Activated naive CD4-positive, alpha-beta T cell treated with Interleukin-2 at 50 U/mL for 16 hours (primary cell): ENCODE data around the gene HOXC9.
"Not testable (repeated sequence)": the region's sequence is repeated elsewhere in the genome, so short reads cannot be mapped to it uniquely, and the experiment has no call there.

ENCODE experiments used
- DNase-seq: peaks from one replicate; pipeline ENCODE4 v3.0.0-alpha.2; 2020

Gene HOXC9

DNA sequence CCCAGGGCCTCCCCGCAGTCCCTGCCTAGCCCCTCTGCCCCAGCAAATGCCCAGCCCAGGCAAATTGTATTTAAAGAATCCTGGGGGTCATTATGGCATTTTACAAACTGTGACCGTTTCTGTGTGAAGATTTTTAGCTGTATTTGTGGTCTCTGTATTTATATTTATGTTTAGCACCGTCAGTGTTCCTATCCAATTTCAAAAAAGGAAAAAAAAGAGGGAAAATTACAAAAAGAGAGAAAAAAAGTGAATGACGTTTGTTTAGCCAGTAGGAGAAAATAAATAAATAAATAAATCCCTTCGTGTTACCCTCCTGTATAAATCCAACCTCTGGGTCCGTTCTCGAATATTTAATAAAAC, 30.5 kb downstream of the HOXC9 start:
- DNase-seq, result no peak

DNA sequence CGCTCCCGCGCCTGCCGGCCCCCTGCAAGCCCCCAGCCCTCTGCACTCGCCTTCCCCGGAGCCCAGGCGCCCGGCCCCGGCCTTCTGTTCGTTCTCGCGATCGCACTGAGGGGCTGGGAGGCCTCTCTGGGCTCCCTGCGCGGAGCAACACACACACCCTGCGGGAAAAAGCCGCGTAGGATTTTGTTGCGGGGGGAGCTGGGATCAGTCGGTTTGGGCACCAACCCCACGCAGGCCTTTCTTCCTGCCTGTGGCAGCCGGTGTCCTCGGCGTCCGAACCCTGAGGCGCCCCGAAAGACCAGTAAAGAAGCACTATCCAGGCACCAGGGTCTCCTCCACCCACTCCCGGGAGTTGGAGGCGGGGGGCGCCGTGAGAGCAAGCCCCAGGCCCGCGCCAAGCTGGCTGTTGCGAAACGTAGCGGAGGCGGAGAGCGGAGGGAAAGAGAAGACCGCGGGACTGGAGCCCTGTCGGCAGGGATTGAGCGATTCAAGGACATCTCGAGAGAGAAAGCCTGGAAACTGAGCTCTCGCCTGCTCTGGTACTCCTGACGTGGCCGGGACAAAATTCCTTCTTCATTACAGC, 31.0 kb downstream of the HOXC9 start:
- no peak for DNase-seq

DNA sequence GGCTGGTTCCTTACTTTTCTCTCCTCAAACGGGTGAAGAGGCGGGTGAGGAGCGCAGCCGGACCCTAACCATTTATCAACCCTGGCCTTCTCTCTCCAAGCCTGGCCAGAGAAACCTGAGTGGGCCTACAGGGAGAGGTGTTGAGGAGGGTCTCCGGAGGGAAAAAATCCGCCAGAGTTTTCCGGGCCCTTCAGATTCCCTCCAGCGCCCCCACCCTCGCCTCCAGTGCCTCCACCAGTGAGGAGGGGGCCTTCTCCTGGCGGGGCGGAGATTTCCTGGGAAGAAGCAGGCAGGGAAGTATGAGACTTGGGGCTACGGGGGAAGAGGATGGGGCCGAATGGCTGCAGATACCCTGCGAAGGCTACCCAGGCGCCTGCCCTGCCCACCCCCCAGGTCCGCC, 31.5 kb downstream of the HOXC9 start:
- no peak for DNase-seq

DNA sequence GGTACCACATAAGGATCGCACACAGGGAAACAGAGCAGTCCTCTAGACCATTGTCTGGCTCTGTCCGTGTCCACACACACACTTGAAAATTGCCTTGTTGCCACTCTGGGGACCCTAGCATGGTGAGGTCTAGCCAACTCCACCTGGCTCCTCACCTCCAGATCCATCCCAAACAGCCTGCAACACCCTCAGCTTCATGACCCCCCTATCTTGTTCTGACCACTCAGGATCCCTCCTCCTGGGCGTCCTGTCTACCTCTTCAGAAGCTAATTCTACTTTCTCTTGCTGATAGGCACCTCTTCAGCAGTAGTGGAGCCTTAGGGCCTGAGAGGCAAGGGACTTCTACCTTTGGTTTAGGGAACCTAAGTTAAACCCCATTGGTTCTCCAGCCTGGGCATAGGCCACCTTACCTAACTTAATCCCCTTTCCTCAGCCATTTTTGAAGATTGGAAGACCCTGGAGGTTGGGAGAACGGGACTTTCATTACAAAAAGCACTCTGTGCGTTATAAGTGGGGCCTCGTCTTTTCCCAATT, 32.2 kb downstream of the HOXC9 start:
- no peak for DNase-seq

DNA sequence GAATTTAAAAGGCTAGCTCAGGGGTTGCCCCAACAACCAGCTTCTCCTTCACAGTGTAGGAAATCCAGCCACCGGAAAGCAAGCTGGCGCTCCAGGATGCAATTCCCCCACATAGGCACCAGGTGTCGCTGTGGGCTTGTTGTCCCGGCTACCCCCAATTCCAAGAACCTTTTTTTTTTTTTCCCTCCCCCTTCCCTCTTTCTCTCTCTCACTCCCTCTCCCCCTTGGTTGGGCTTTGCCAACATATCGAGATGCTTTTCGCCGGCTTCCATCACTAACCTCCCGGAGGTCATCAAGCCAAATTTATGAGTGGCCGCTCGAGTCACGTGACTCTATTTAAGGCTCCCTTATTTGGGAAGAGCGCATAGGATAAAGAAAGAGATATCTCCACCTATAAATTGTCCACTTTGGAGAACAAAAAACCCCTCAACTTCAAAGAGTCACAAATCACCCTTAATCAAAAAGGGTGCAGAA, 32.7 kb downstream of the HOXC9 start, which contains the start of gene HOXC5:
Gene HOXC5, plus strand, starts transcription at position 424 of the 474 bp plus-strand sequence. CDS start 73 bp downstream, outside the sequence.
- peak; percentile 51 for DNase-seq

DNA sequence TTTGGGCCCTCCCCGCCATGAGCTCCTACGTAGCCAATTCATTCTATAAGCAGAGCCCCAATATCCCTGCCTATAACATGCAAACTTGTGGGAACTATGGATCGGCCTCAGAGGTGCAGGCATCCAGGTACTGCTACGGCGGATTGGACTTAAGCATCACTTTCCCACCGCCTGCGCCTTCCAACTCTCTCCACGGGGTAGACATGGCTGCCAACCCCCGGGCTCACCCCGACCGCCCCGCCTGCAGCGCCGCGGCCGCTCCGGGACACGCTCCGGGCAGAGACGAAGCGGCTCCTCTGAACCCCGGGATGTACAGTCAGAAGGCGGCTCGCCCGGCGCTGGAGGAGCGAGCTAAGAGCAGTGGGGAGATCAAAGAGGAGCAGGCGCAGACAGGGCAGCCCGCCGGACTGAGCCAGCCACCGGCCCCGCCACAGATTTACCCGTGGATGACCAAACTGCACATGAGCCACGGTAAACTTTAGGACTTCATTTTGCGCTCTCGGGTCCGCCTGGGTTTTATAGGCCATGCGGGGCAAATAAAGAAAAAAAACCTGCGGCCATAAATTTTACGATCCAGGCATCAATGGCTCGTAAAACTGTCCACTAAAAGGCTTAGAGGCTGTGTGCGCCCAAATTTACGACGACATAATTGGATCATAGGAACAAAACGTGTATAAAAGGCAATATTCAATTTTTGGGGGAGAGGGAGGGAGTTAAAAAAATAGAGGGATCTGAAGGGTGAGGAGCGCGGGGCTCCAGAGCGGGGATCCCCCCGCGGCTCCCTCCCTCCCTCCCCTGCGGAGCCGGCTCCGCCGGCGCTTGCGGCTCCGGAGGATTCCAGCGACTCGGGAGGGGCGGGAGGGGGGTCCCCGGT, 33.4 kb downstream of the HOXC9 start:
- DNase-seq, result no peak

DNA sequence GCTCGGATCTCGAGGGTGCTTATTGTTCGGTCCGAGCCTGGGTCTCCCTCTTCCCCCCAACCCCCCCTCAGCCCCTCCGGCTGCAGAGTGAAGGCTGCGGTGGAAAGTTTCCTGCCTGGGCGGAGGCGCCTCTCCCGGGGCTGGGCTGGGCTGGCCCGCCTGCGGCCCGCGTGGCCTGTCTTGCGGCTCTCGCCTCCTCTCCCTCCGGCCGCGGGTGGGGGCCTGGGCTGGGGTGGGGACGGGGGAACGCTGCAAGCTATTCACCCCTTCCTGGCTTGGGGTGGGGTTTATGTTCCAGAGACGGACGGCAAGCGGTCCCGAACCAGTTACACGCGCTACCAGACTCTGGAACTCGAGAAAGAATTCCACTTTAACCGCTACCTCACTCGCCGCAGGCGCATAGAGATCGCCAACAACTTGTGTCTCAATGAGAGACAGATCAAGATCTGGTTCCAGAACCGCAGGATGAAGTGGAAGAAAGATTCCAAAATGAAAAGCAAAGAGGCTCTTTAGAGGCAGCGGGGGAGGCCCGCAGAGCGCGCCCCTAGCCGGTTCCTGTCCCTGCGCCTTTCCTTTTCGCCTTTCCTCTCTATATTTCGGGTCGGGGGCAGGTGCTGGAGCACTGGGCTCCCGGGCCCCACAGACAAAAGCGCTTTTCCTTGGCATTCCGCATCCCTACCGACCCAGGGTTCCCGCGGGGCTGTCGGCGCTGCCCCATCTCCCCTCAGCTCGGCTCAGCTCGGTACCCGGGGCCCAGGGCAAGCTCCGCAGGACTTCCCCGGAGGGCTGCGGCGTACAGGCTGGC, 34.2 kb downstream of the HOXC9 start:
- no peak for DNase-seq

DNA sequence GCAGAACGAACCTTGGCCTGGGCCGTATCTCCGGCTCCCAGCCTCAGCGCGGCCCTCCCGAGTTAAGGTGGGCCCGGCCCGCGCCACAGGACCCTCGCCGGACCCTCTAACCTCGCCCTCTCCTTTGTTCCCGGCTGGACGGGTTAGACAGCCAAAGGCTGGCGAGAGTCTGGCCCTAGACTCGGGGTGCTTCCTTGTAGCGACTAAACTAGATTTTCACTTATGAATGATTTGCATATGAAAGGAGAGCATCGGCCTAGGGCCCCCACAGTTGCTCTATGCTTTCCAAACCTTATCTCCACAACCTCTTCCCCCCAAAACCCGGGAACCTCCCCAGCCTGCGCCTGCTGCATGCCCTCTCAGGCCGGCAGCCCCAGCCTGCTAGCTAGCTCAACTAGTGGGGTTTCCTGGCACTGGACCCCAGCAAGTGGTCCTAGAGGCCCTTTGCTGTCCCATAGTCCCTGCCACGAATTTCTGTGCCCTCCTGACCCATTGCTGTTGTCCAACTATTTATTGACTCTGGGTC, 34.9 kb downstream of the HOXC9 start:
- DNase-seq, result no peak

DNA sequence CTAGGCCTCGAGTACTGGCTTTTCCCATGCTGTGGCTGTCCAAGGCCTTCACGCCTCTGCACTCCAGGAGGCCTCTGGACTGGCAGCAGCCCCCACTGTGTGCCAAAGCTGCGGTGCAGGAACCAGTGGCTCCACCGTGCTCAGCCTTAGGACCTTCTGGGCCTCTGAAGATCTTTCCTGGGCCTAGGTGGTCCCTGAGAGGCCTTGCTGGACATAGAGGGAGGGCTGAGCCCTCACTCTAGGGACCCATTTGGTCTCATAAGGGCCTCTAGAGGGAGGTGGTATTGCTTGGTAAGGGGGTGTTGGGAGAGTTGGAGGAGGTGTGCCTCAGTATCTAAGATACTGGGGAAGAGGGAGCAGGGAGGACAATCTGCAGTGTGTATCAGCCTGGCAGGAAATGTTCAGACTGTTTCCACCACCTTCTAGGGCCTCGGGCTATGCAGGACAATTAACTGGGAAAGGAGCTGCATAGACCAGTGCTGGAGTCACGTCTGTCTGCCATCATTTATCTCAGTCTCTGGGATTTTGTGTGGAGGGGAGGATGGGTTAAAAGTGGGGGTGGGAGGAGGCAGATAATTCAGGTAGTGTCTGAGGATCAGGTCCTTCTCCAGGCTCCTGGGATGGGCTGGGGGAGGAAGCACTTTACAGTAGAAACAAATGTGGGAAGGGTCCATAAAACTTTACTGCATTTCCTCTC, 35.8 kb downstream of the HOXC9 start:
- DNase-seq, result no peak

DNA sequence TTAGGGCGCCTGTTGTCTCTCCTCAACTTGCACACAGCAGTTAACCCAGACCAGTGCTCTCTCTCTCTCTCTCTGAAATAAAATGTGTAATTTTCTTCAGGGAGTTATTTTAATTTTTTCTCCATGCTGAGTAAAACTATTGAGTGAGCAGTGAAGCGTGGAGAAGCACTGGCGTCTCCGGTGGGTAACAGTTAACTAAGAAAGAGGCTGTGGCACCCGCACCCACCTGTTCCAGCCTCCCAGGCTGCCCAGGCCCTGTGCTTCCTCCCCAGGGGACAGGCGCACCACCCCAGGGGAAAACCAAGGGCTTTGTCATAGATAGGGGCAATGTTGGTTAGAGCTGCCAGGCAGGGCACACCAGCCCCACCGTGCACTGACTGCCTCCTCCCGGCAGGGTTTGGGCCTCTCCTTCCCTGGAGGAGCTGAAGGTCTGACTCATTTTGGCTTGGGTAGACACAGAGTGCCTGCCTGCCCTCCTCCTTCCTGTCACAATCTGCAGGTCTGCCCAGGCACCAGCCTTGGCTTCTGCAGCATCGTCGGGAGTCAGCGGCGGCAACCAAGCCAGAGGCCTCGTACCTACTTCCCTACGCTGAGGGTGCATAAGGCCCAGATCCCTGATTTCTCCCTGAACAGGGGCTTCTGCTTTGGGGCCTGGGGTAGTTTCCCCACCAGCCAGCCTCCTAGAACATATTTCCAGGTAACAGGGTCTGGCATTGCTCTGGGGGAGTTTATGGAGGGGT, 36.8 kb downstream of the HOXC9 start:
- DNase-seq, result no peak

DNA sequence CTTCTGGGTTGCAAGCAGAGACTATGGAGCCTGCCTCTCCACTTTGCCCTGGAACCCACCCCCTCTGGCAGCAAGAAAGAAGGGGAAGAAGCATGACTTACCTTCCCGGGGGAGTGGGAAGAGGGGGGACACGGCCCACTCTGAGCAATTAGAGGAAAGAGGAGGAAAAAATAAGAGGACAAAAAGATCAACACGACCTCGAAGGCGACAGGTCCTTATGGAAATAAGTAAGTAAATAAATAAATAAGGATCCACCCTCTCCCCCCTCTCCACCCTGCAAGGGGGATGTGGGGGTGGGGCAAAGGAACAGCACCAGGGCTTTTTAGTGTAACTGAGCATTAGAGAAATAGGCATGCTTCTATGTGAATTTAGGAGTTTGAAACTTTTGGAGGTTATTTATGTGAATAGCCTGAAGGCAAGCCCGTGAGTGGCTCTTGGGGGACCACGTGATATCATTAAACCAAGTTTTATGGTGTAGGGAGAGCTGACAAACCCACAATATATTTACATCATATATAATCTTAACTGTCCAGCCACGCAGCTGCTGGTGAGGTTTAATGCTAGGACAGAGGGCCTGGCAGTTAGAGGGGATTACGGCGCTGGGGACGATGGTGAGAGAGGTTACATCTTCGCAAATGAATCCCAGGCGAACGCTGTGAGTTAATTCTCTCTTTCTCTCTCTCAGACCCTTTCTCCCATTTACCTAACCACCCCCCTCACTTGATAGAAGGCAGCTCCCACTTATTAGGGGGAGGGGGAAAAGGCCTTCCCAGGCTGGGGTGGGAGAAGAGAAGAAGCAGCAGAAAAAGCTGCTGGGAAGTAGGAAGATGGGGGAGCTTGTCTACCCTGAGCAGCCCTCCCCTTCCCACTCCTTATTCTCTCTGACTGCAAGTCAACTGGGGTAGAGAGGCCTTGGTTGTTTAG, 37.7 kb downstream of the HOXC9 start:
- no peak for DNase-seq

DNA sequence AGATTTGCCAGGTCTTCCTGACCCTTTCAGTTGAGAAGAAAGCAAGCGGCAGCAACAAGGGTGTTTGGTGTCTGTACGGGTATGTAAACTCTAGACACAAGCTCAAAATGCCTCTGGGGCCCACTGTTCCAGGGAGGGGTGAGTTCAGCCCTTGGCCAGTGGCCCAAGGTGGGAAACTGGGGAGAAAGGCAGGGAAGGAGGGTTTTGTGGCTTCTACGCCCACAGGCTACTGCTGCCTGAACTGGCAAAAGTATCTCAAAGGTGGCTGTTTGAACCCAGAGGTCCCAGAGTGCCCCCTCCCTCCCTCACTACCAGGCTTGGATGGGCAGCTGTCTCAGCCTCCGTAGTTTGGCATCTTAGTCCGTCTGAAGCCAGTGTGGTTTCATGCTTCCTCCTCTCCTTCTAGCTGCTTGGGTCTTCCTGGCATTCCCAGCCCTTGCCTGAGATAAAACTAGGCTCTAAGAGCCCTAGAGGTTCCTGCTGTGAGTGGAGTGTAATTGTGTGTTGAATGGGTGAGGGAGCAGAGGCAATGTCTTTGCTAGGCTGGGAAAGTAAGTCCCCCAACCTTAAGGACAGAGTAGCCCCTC, 38.4 kb downstream of the HOXC9 start:
- no peak for DNase-seq

DNA sequence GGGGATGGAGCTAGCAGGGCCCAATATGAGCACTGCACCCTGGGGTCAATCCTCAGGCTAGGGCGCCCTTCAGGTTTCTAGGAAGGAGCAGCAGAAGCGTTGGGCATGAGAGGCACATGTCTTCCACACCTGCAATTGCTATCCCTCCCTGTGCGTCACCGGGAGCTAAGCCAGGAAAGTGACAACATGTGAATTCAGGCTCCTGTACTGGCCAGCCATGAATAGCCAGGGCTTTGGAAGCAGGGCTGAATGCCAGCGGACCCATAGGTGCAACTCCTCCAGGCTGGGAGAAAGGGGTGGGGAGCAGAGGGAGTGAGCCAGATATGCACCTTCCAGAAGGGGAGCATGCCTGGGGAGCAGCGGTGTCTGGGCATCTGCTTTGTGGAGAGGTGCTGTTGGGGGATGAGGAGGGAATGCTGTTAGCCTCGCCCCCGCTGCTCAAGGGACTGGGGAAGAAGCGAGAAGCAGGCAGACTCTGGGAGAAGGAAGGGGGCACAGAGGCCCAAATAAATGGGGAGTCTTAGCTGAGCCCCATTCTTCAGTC, 39.0 kb downstream of the HOXC9 start:
- no peak for DNase-seq

DNA sequence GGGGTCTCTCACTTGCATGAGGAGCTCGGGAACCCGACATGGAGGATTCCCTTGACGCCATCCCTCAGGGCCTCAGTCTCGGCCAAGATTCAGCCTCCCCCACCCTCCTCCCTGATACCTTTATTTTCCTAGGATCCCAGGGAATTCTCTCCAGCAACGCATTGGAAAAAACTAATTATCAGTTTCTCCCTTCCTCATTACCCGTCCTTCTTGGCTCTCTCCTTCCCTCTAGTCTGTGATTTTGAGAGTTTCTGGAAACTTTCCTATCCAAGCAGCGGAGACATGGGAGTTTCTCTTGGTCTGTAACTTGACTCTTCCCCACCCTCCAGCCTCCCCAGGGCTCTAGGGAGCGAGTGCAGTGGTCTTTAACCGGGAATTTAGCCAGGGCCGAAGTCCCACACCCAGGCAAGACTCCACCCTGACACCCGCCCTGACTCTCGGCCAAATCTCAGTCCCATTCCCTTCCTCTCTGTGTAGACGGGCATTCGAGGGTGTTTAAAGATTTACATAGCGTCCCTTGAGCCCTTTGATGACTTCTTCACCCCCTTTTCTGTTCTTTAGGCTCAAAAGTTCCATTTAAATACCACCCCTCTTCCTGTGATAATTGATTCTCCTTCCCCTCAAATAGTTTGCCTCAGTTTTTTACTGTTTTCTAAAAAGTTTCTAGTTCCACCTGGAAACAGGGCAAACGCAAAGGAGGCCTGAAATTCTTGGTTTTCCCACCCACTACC, 39.6 kb downstream of the HOXC9 start:
- no peak for DNase-seq

DNA sequence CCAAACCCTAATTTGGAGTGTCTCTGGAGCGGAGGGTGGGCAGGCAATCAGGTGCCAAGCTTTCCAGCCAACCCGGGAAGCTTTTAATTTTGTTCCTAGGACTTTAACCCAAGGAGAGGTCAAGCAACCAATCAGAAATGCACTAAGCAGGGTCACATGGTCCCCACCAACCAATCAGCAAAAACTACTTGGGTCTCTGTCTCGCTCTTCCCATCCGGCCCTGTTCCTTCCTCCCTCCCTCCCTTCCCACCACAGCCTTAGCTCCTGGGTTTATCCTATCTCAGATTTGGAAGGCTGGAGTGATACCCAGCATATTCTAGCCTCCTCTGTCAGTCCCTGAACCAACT, 40.2 kb downstream of the HOXC9 start:
- DNase-seq, result no peak

DNA sequence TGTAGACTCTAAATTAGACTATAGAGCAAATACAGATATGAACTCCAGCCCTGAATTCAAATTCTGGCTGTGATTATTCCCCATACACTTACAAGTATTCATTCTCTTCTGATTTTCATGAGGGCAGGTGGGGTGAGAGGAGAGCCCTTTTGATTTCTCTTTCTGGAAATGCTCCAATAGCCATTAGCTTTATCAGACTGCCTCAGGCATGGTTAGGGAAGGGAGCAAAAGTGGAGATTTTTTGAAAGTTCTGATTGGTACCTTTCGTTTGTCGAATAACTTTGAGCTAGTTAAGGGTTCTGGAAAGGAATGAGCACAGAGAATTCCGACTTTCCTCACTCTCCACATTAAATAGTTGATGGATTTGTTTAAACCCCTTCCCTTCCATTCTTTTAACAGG, 40.7 kb downstream of the HOXC9 start:
- no peak for DNase-seq

DNA sequence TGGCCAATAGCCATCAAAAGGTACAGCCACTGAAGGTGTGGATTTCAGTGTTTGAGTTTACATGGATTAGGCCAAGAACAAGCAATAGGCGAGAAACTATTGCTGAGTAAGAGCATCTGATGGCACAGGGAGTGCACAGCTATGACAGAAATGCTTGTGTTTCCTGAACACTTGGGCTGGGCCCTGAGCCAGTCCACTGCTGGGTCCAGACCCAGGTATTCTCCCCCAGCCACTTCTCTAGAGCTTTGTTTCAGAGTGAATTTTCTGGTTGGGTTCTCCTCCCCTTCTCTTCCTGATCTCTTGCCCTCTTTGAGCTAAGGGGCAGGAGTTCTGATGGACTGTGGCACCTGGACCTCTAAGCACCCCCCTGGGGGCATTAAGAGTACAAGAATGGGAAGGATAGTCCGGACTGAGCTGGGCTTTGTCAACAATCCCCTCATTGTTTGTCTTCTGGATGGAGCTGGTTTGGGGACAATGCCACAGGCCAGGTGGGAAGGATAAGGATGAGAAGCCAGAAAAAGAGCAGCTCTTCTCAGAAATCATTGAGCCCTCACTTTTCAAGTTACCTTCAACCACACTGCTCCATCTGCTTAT, 41.2 kb downstream of the HOXC9 start:
- DNase-seq, result no peak

DNA sequence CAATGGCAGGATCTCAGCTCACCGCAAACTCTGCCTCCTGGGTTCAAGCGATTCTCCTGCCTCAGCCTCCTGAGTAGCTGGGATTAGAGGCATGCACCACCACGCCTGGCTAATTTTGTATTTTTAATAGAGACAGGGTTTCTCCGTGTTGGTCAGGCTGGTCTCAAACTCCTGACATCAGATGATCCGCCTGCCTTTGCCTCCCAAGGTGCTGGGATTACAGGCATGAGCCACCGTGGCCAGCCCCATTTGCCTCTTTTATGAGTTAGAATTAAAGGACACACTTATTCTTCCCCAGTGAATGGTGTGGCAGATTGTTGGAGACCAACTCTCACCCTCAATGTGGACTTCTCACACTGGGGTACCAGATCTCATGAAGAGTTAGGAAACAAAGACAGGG, 42.1 kb downstream of the HOXC9 start:
- DNase-seq, result not testable (repeated sequence)
